Uterus (tissue), 4 donors: ENCODE data around the gene C17orf107. TPM values are rescaled to one million over a fixed set of nuclear protein-coding genes. Genes with fewer than 3 reads are reported as not detected.
A peak's percentile ranks its signal among the peaks of the same experiment; 100 is the strongest.

ENCODE experiments used
- DNase-seq, 2 donors: peaks; one replicate each; pipeline ENCODE4 v3.0.0-alpha.2; 2019 to 2020
- H3K27ac ChIP-seq, 2 donors: fragments of 200-600 bp; sonication (generic); 1 replicate in 1 of 2; 2 replicates in 1 of 2; pipeline ENCODE4 v1.5.1; 2016 to 2018
- H3K27me3 ChIP-seq, 2 donors: fragments of 200-600 bp; sonication (generic); one replicate each; pipeline ENCODE4 v1.5.1; 2018 to 2019; ENCODE audit warnings: control low read depth in 1 of 2
- H3K36me3 ChIP-seq, 2 donors: fragments of 200-600 bp; sonication (generic); one replicate each; pipeline ENCODE4 v1.5.1; 2019; ENCODE audit warnings: control low read depth in 1 of 2
- H3K4me1 ChIP-seq, 2 donors: fragments of 200-600 bp; sonication (generic); one replicate each; pipeline ENCODE4 v1.5.1; 2018 to 2019; ENCODE audit warnings: control low read depth in 1 of 2
- H3K4me3 ChIP-seq, 2 donors: fragments of 200-600 bp; sonication (generic); 1 replicate in 1 of 2; 2 replicates in 1 of 2; pipeline ENCODE4 v1.5.1; 2018 to 2019; ENCODE audit warnings: mild to moderate bottlenecking in 1 of 2
- H3K9me3 ChIP-seq, 2 donors: fragments of 200-600 bp; sonication (generic); one replicate each; pipeline ENCODE4 v1.5.1; 2019; ENCODE audit warnings: control low read depth in 1 of 2
- CTCF ChIP-seq, 4 experiments: fragments of 200-600 bp in 2 of 4; fragments of 450-650 bp in 2 of 4; sonication (generic) in 2 of 4; IDR thresholded peaks; one replicate each; pipeline ENCODE4 v1.5.1; 2016 to 2019; ENCODE audit warnings: antibody characterized with exemption in 4 of 4, mild to moderate bottlenecking in 2 of 4, moderate library complexity in 1 of 4
- POLR2A ChIP-seq, 2 donors: fragments of 450-650 bp; IDR thresholded peaks; one replicate each; pipeline ENCODE4 v1.6.1; 2016; ENCODE audit warnings: antibody characterized with exemption in 2 of 2, mild to moderate bottlenecking in 1 of 2, moderate library complexity in 1 of 2
- intact Hi-C: fragments of 100-400 bp; cut with DNase I; formaldehyde crosslinking; loops from one replicate; pipeline ENCODE4 v1.15.1; 2023; ENCODE audit warnings: low total_unique reads
- total RNA-seq, 4 donors: library from RNA; depleted of rRNA in 3 of 4; stranded (reverse); fragments of >200 nt in 3 of 4; gene quantifications; one replicate each; pipeline versions ENCODE4 v1.1.0 to v1.2.4, GENCODE V29; 2014 to 2023
- donor health status: DM: yes; HTN: yes; CAD: no.

C17orf107 gene
- total RNA-seq, 4 donors from 2014 or later = 2.9 to 6.6 (median 3.5) TPM; not detected in 1

- Histone ChIP-seq H3K4me3 (no peak overlapping the region), H3K36me3 (no peaks in the 10 kb centered on the region), H3K27ac (no peak overlapping the region), H3K27me3 (peaks cover 0 to 4% of the 10 kb centered on the region in 2 donors), H3K9me3 (no peaks in the 10 kb centered on the region), H3K4me1 (no peaks in the 10 kb centered on the region)
- DNase-seq = no peak
- no peak for TF ChIP-seq POLR2A (IDR thresholded peaks at IDR 0.05)
- TF ChIP-seq CTCF (IDR thresholded peaks at IDR 0.05) = no peak
- intact Hi-C loops = loop anchor here (5.0 kb wide), 1 partner anchor 110 kb away; the partner anchor contains the start of genes GLTPD2 and VMO1
These were observed 1.6 kb upstream of the C17orf107 start for GRCh38 chr17:4897785-4898184.

DNA sequence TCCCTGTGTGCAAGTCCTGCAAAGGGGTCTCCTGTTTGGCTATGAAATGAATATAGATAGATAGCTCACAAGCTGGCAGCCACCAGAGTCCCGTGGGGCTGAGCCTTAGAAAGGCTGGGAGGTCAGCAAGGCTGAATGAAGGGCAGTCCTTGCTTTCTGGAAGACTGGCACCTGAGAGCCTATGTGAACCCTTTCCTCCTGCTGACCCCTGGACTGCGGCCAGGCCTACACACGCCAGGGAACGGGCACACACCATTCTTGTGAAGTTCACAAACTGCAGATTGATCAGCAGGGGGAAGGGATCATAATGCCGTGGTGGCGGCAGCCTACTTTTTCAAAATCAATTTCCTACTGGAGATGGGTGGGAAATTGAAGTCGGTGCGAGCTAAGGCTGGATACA lies 985 bp upstream of the C17orf107 start:
- intact Hi-C loops = loop anchor here (5.0 kb wide), 1 partner anchor 111 kb away; the partner anchor contains the start of genes GLTPD2 and VMO1
- Histone ChIP-seq H3K27me3 (peaks cover 0 to 4% of the 10 kb centered on the region in 2 donors), H3K4me3 (no peak overlapping the region), H3K36me3 (no peaks in the 10 kb centered on the region), H3K9me3 (no peaks in the 10 kb centered on the region), H3K27ac (no peak overlapping the region), H3K4me1 (no peaks in the 10 kb centered on the region)
- TF ChIP-seq CTCF (IDR thresholded peaks at IDR 0.05) (no peak), POLR2A (IDR thresholded peaks at IDR 0.05) (no peak)
- no peak for DNase-seq

GRCh38 chr17:4898927-4899326 lies 409 bp upstream of the C17orf107 start:
- DNase-seq = no peak
- intact Hi-C loops = loop anchor here (5.0 kb wide), 1 partner anchor 112 kb away; the partner anchor contains the start of genes GLTPD2 and VMO1
- TF ChIP-seq POLR2A (IDR thresholded peaks at IDR 0.05) (no peak), CTCF (IDR thresholded peaks at IDR 0.05) (no peak)
- peak overlapping the region; percentile 20 to 49 for H3K27ac ChIP-seq
- no peaks in the 10 kb centered on the region for H3K4me1 ChIP-seq
- H3K4me3 ChIP-seq = peak overlapping the region; percentile 16 to 41
- H3K9me3 ChIP-seq = no peaks in the 10 kb centered on the region
- peaks cover 0 to 4% of the 10 kb centered on the region in 2 donors for H3K27me3 ChIP-seq
- H3K36me3 ChIP-seq = no peaks in the 10 kb centered on the region

DNA sequence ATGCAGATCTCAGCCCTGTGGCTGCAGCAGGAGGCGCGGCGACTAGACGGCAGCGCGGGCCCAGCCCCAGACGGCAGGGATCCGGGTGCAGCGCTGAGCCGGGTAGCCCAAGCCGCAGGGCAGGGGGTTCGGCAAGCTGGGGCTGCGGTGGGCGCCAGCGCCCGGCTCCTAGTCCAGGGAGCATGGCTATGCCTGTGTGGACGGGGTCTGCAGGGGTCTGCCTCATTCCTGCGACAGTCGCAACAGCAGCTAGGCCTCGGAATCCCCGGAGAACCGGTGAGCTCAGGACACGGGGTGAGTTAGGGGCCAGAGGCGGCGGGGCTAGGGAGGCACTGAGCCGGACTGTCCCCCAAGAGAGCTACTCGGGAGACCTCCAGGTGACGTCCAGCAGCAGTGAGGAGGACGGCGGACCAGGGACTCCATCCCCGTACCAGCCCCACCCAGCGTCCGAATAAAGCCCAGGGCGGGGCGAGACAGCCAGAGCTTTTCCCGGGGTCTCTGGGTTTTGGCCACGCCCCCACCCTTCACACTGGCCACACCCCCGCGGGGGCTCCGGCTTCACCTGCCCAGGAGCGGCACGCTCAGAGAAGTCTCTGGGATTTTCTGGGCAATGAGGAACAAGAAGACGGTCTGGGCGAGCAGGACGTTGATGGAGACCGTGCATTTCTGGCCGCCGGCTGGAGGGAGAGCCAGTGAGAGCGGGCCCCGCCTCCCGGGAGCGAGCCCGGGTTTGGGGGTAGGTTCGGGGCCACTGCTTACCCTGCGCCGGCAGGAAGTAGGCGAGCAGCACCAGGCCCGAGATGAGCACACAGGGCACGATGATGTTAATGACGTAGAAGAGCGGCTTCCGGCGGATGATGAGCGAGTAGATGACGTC lies 1.1 kb downstream of the C17orf107 start:
- H3K36me3 ChIP-seq = no peaks in the 10 kb centered on the region
- peaks cover 0 to 4% of the 10 kb centered on the region in 2 donors for H3K27me3 ChIP-seq
- H3K27ac ChIP-seq = peak overlapping the region; percentile 32 to 49
- no peak for TF ChIP-seq CTCF (IDR thresholded peaks at IDR 0.05)
- TF ChIP-seq POLR2A (IDR thresholded peaks at IDR 0.05) = no peak
- no peaks in the 10 kb centered on the region for H3K9me3 ChIP-seq
- peak overlapping the region in 1 of 2 donors; percentile 41 for H3K4me3 ChIP-seq
- no peak for DNase-seq
- H3K4me1 ChIP-seq = no peaks in the 10 kb centered on the region
- intact Hi-C loops = no loop called here

- intact Hi-C loops = no loop called here
- TF ChIP-seq POLR2A (IDR thresholded peaks at IDR 0.05) (no peak), CTCF (IDR thresholded peaks at IDR 0.05) (no peak)
- Histone ChIP-seq H3K4me1 (no peaks in the 10 kb centered on the region), H3K36me3 (no peaks in the 10 kb centered on the region), H3K4me3 (no peak overlapping the region), H3K9me3 (no peaks in the 10 kb centered on the region), H3K27ac (no peak overlapping the region), H3K27me3 (peaks cover 0 to 4% of the 10 kb centered on the region in 2 donors)
- no peak for DNase-seq
These were observed 1.8 kb downstream of the C17orf107 start for GRCh38 chr17:4901108-4901647.
